GM21515 (cell line): Measurements from ENCODE around the gene CCM2.

ENCODE experiments used
- ATAC-seq: cut with Tn5 transposase; IDR thresholded peaks from one replicate; pipeline ENCODE4 v1.9.1; 2021; ENCODE audit not compliant: unreplicated experiment

CCM2 gene

DNA sequence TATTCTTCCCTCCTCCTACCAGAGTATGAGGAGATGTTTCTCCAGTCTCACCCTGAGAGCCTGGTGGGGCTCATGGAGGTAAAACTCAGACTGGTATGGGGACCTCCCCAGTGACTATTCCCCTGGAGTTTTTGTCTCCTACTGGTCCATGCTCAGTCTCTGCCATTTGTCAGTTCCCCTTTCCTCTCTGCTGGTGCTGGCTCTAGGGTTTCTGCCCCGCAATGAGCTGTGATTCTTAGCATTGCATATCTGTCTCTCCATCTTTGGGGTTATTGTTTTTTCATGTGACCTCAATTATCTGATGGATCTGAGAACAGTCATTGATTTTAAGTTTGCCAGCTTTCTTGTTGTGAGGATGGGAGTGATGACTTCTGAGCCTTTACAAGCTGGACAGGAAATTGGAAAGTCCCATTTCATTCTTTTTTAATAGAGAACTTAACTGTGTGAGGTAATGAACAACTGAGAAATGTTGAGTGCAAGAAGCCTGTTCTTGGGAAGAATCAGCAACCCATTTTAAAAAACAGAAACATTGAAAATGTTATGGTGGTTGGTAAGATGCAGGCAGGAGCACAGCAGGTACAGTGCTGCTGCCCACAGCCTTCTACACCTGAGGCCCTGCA lies 61.9 kb downstream of the CCM2 start:
- no peak for ATAC-seq

DNA sequence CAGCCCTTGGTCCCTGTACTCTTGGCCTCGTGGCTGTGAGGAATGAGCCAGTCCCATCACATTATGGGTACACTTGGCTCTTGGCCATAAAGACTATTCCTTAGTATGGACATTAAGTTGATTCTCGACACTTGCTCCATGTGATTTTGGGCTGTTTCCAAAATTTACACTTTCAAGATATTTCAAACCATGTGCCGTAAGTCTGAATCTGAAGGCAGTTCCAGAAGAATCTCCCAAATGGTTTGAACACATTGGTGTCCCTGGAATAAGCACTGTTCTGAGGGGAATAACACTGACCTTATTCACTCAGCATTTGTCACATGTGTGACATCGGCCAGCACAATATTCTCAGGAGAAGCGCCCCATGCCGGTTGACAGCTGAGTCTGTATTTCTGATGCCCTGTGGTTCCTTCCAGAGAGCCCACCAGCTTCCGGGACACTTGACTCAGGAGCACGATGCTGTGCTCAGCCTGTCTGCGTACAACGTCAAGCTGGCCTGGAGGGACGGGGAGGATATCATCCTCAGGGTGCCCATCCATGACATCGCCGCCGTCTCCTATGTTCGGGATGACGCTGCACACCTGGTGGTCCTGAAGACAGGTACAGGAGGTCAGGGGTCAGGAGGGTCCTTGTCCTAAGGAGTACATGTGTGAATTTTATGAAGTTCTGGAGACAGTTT lies 64.2 kb downstream of the CCM2 start:
- no peak for ATAC-seq

DNA sequence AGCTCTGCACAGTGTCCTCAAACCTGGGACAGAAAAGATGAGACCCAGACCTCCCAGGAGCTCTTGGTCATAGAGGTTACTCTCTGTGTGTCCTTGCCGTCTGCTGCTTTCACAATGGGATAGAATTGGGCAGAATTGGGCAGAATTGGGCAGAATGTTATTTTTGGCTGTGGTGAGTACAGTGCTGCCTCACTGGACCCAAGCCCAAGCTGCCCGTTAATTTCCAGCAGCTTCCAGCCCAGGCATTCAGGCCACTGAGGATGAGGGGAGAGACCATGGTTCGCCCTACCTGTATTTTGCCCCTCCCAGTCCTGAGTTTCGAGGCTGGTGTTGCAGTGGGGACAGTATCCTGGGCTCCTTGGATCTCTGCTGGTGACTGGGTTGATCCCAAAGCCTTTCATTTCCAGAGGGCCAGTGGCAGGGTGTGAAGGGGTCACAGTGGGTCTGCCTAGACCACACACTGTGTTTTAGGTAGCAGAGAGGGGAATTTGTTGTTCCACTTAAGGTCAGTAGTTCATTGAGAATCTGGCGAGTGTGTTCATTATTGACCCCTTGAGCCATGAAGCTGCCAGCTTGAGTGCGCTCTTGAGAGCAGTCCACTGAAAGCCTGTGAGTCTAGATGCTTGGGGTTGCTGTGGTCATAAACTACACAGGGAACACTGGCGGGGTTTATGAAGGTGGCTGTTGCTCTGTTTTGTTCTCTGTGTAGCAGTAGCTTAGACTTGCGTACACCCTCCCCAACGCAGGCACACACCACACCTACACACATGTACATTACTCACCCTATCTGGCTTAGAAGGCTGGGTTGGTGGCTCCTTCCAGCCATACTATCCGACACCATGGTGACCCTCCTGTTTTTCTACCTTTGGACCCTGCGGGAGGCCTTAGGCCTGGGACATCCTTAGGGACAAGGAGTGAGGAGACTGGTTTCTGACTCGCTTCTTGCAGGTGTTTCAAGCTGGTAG lies 65.3 kb downstream of the CCM2 start:
- ATAC-seq = no peak

- no peak for ATAC-seq
Measured at GRCh38 chr7:45066409-45066808, 66.4 kb downstream of the CCM2 start.

DNA sequence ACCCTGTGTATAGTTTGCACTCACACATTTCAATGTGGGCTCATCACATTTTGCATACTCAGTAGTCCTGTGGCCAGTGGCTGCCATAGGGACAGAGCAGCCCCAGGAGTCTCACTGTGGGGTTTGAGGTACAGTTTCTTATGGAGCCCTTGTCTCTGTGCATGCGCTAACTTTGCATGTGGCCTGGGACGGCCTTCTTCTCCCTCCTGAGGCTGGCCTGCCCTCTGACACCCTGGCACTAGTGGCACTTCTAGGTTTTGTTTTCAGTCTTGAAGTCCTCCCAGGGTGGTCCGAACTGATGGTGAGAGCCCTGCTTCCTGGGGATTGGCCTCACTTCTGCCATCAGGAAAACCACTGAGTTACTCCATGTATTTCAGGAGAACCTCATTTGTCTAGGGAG lies 67.6 kb downstream of the CCM2 start:
- no peak for ATAC-seq

GRCh38 chr7:45068236-45069023 lies 68.4 kb downstream of the CCM2 start:
- ATAC-seq = no peak

DNA sequence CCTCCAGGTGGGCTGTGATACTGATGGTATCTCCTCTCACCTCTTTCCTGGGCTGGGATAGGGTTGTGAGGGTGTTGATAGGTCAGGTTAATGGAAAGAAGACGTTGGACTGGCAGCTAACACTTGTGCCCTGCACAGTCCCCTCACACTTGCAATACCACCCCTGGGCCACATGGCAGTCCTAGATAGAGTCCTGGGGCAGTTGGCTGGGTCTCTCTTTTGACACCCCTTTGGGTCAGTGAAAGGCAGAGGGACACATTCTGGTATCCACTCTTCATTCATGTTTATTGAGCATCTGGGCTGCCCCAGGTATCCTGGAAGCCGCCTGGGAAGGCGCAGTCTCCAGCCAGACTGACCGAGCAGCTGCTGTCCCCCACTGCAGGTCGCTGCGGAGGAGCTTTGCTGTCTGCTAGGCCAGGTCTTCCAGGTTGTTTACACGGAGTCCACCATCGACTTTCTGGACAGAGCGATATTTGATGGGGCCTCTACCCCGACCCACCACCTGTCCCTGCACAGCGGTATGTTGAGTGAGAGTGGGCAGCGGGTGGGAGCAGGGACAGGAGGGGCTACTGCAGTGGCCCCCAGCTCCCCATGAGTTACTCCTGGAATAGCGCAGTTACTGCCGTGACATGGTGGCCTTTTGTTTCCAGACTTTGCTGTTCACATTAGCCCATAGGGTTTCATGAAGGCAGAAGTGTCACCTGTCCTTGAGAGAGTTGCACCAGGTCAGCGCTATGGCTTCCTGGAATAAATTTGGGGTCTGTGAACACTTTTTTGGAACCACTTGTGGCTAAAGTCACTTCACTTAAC lies 69.6 kb downstream of the CCM2 start:
- ATAC-seq = no peak

- no peak for ATAC-seq
Measured at GRCh38 chr7:45070254-45070642, 70.2 kb downstream of the CCM2 start.

- ATAC-seq = no peak
Measured at GRCh38 chr7:45071528-45071927, 71.5 kb downstream of the CCM2 start.

GRCh38 chr7:45072131-45073030 lies 72.4 kb downstream of the CCM2 start:
- ATAC-seq = no peak

GRCh38 chr7:45073031-45073785 lies 73.2 kb downstream of the CCM2 start:
- ATAC-seq = no peak

DNA sequence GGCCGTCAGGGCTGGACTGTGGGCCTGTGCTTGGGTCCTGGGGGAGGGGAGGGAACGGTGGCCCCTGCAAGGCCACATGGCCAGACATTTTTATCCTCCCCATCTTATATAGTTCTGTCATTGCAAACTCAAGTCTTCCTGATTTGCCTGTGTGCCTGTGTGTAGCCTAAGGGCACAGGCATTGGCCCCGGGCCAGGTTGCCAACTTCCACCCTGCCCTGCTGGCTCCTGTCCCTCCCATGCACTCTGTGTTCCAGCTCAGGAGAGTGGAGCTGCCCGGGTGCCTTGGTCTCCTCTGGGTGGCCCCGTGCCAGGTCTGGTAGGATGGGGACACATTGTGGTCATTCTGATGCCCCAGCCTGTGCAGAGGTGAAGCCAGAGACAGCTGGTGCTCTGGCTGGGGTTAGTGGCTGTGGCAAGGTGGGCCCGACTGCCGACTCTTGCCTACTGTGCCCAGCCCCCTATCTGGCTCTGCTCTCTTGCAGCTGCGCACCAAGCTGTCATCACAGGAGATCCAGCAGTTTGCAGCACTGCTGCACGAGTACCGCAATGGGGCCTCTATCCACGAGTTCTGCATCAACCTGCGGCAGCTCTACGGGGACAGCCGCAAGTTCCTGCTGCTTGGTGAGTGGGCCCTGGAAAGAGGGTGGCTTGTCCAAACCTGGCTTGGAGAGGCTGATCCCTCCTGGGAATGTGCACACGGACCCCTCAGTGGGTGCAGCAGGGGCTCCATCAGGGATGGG lies 74.0 kb downstream of the CCM2 start:
- no peak for ATAC-seq

- ATAC-seq = no peak
Measured at GRCh38 chr7:45074528-45075354, 74.7 kb downstream of the CCM2 start.

- ATAC-seq = no peak
Measured at GRCh38 chr7:45075355-45075644, 75.3 kb downstream of the CCM2 start.

- ATAC-seq = no peak
Measured at GRCh38 chr7:45075871-45076796, 76.1 kb downstream of the CCM2 start.

DNA sequence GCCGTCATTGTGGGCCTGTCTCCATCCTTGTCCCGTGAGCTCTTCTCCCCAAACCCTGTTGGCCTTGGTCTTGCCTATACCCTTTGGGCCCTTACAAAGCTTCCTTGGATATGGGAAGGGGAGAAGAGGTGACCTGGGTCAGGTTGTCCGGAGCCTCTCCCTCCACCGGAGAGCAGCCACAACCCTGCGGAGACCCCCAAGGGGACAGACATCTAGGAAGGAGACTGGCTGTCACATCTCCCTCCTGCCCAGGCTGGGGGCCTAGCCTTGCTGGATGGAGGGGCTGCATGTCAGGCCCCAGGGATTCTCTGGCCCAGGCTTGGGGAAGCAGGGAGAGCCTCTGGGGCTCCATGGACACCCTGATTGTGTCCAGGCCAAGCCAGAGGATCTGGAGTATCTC lies 76.9 kb downstream of the CCM2 start:
- ATAC-seq = no peak
